ENCODE results near the gene ANXA11. TPM values are rescaled to one million over a fixed set of nuclear protein-coding genes. Genes with fewer than 3 reads are reported as not detected.

ANXA11 gene
- total and polyA plus RNA-seq, 7 donors, result 63.2 to 323 (median 109) TPM

- no peak for DNase-seq
- peaks cover 0 to 56% (median 29%) of the 10 kb centered on the region in 4 donors for H3K4me1 ChIP-seq
- peaks cover 0 to 23% (median 7%) of the 10 kb centered on the region in 4 donors for H3K36me3 ChIP-seq
- 91 to 95% methylated on average over 6 of the region's 6 CpGs for WGBS, 2 donors
- H3K27ac ChIP-seq, result no peak overlapping the region
- no peaks in the 10 kb centered on the region for H3K27me3 ChIP-seq
- no peaks in the 10 kb centered on the region for H3K9me3 ChIP-seq
- H3K4me3 ChIP-seq, result no peak overlapping the region
- TF ChIP-seq POLR2A (IDR thresholded peaks at IDR 0.05) (no peak), CTCF (IDR thresholded peaks at IDR 0.05) (no peak), POLR2AphosphoS5 (IDR thresholded peaks at IDR 0.05) (no peak), EP300 (IDR thresholded peaks at IDR 0.05) (no peak)
- intact Hi-C loops (cut with DNase I), result no loop called here
Measured at GRCh38 chr10:80176526-80176925, 28.8 kb downstream of the ANXA11 start.

- intact Hi-C loops (cut with DNase I), result no loop called here
- no peaks in the 10 kb centered on the region for H3K9me3 ChIP-seq
- H3K36me3 ChIP-seq, result peaks cover 0 to 32% (median 14%) of the 10 kb centered on the region in 4 donors
- H3K4me3 ChIP-seq, result no peak overlapping the region
- no peak for DNase-seq
- H3K27me3 ChIP-seq, result no peaks in the 10 kb centered on the region
- WGBS, 2 donors, result 95 to 96% methylated on average over 15 of the region's 15 CpGs
- H3K27ac ChIP-seq, result no peak overlapping the region
- peaks cover 0 to 53% (median 24%) of the 10 kb centered on the region in 4 donors for H3K4me1 ChIP-seq
- TF ChIP-seq POLR2AphosphoS5 (IDR thresholded peaks at IDR 0.05) (no peak), EP300 (IDR thresholded peaks at IDR 0.05) (no peak), CTCF (IDR thresholded peaks at IDR 0.05) (no peak), POLR2A (IDR thresholded peaks at IDR 0.05) (no peak)
Measured at GRCh38 chr10:80174641-80175395, 30.5 kb downstream of the ANXA11 start.

- Histone ChIP-seq H3K4me3 (no peak overlapping the region), H3K27ac (no peak overlapping the region), H3K27me3 (no peaks in the 10 kb centered on the region), H3K4me1 (peaks cover 0 to 58% (median 28%) of the 10 kb centered on the region in 4 donors), H3K36me3 (peaks cover 0 to 36% (median 14%) of the 10 kb centered on the region in 4 donors), H3K9me3 (no peaks in the 10 kb centered on the region)
- TF ChIP-seq POLR2AphosphoS5 (IDR thresholded peaks at IDR 0.05) (no peak), CTCF (IDR thresholded peaks at IDR 0.05) (no peak), EP300 (IDR thresholded peaks at IDR 0.05) (no peak), POLR2A (IDR thresholded peaks at IDR 0.05) (no peak)
- intact Hi-C loops (cut with DNase I), result no loop called here
- 42 to 73% methylated on average over 6 of the region's 6 CpGs for WGBS, 2 donors
- DNase-seq, result peak; percentile 63
Measured at GRCh38 chr10:80173466-80173865, 31.9 kb downstream of the ANXA11 start.

- no peak overlapping the region for H3K27ac ChIP-seq
- intact Hi-C loops (cut with DNase I), result no loop called here
- 34 to 74% methylated on average over 5 of the region's 5 CpGs for WGBS, 2 donors
- H3K4me1 ChIP-seq, result peaks cover 0 to 58% (median 30%) of the 10 kb centered on the region in 4 donors
- no peaks in the 10 kb centered on the region for H3K27me3 ChIP-seq
- TF ChIP-seq POLR2A (IDR thresholded peaks at IDR 0.05) (no peak), POLR2AphosphoS5 (IDR thresholded peaks at IDR 0.05) (no peak), EP300 (IDR thresholded peaks at IDR 0.05) (no peak), CTCF (IDR thresholded peaks at IDR 0.05) (no peak)
- H3K36me3 ChIP-seq, result peaks cover 0 to 36% (median 14%) of the 10 kb centered on the region in 4 donors
- H3K4me3 ChIP-seq, result no peak overlapping the region
- H3K9me3 ChIP-seq, result no peaks in the 10 kb centered on the region
- peak; percentile 50 for DNase-seq
Measured at GRCh38 chr10:80172896-80173295, 32.4 kb downstream of the ANXA11 start.
